Common myeloid progenitor, CD34-positive (primary cell): ENCODE results near the gene SLC41A2.
"Not testable (repeated sequence)": the region's sequence is repeated elsewhere in the genome, so short reads cannot be mapped to it uniquely, and the experiment has no call there.

ENCODE experiments used
- CTCF ChIA-PET: fragments of 350-600 bp; sonication (Branson Sonifier 250); formaldehyde crosslinking; loops from one replicate; lab custom pipeline; 2021; ENCODE audit warnings: antibody characterized with exemption; lab: Charles Lee
- POLR2A ChIA-PET: fragments of 350-600 bp; sonication (Branson Sonifier 250); formaldehyde crosslinking; loops from one replicate; lab custom pipeline; 2021; ENCODE audit warnings: antibody characterized with exemption; lab: Charles Lee
- DNase-seq, 3 donors: peaks; one replicate each; pipeline versions ENCODE4 v3.0.0 to v3.0.0-alpha.2; 2013
- H3K27ac ChIP-seq, 2 experiments: 1 replicate in 1 of 2; 2 replicates in 1 of 2; pipeline ENCODE4 v1.7.0; 2013; ENCODE audit warnings: inconsistent platforms in 2 of 2, low read length in 2 of 2, mild to moderate bottlenecking in 2 of 2, low read depth in 1 of 2, moderate library complexity in 1 of 2; ENCODE audit not compliant: severe bottlenecking in 2 of 2, insufficient read depth in 1 of 2, poor library complexity in 1 of 2
- H3K27me3 ChIP-seq, 5 experiments: replicated peaks in 2 of 5; 1 replicate in 3 of 5; 2 replicates in 2 of 5; pipeline versions ENCODE4 v1.6.1 to v1.7.0; 2013; ENCODE audit warnings: low read length in 4 of 5, mild to moderate bottlenecking in 2 of 5, moderate library complexity in 2 of 5, inconsistent platforms in 1 of 5; ENCODE audit not compliant: insufficient read depth in 5 of 5, control insufficient read depth in 4 of 5
- H3K36me3 ChIP-seq, 4 experiments: 1 replicate in 2 of 4; 2 replicates in 2 of 4; pipeline versions ENCODE4 v1.6.1 to v1.7.0; 2013; ENCODE audit warnings: low read length in 3 of 4, control low read depth in 1 of 4, mild to moderate bottlenecking in 1 of 4; ENCODE audit not compliant: control insufficient read depth in 4 of 4, insufficient read depth in 4 of 4
- H3K4me1 ChIP-seq, 4 experiments: 1 replicate in 3 of 4; 2 replicates in 1 of 4; pipeline versions ENCODE4 v1.6.1 to v1.7.1; 2013; ENCODE audit warnings: low read length in 3 of 4, mild to moderate bottlenecking in 3 of 4, control low read depth in 1 of 4, inconsistent platforms in 1 of 4, moderate library complexity in 1 of 4; ENCODE audit not compliant: control insufficient read depth in 4 of 4, insufficient read depth in 4 of 4; ENCODE audit errors: control extremely low read depth in 1 of 4
- H3K4me3 ChIP-seq, 7 experiments: 1 replicate in 4 of 7; 2 replicates in 3 of 7; pipeline versions ENCODE4 v1.5.1 to v1.7.0; 2013; ENCODE audit warnings: mild to moderate bottlenecking in 7 of 7, low read length in 6 of 7, moderate library complexity in 6 of 7, inconsistent platforms in 2 of 7, low read depth in 2 of 7, control low read depth in 1 of 7; ENCODE audit not compliant: insufficient read depth in 4 of 7, control insufficient read depth in 1 of 7; ENCODE audit errors: extremely low read depth in 1 of 7
- H3K9me3 ChIP-seq, 5 experiments: 1 replicate in 4 of 5; 2 replicates in 1 of 5; pipeline versions ENCODE4 v1.6.1 to v1.7.1; 2013; ENCODE audit warnings: low read length in 4 of 5, mild to moderate bottlenecking in 2 of 5, inconsistent platforms in 1 of 5, low read depth in 1 of 5, moderate library complexity in 1 of 5; ENCODE audit not compliant: control insufficient read depth in 4 of 5, insufficient read depth in 2 of 5; ENCODE audit errors: control extremely low read depth in 1 of 5
- WGBS: methylation state at CpG from one replicate; pipeline ENCODE4 v1.1.5; 2013; ENCODE audit not compliant: insufficient coverage; 5-methylcytosine and 5-hydroxymethylcytosine counted together

SLC41A2 gene

GRCh38 chr12:104944252-104944651, 13.8 kb downstream of the SLC41A2 start:
- Histone ChIP-seq H3K4me3 (no peak overlapping the region), H3K4me1 (no peaks in the 10 kb centered on the region), H3K9me3 (peaks cover 0 to 17% (median 1%) of the 10 kb centered on the region in 5 experiments), H3K27me3 (no peaks in the 10 kb centered on the region), H3K27ac (no peak overlapping the region), H3K36me3 (no peaks in the 10 kb centered on the region)
- CTCF ChIA-PET = interaction anchor here (1.1 kb wide), 1 partner anchor 107 kb away, joined by 3 read pairs; no protein-coding TSS in a partner anchor
- WGBS = 95% methylated on average over 3 of the region's 3 CpGs
- POLR2A ChIA-PET = no interaction called here
- DNase-seq = no peak

- H3K4me3 ChIP-seq, H3K27ac ChIP-seq, DNase-seq, H3K4me1 ChIP-seq, H3K27me3 ChIP-seq, POLR2A ChIA-PET, H3K36me3 ChIP-seq: not testable (repeated sequence)
- 98% methylated on average over 6 of the region's 8 CpGs for whole genome bisulfite sequencing
- peaks cover 0 to 17% (median 1%) of the 10 kb centered on the region in 5 experiments for H3K9me3 ChIP-seq
- CTCF ChIA-PET = interaction anchor here (1.1 kb wide), 1 partner anchor 108 kb away, joined by 3 read pairs; no protein-coding TSS in a partner anchor
These were observed 14.7 kb downstream of the SLC41A2 start for GRCh38 chr12:104943401-104943800.

- ChIA-PET POLR2A (no interaction called here), CTCF (interaction anchor here (1.0 kb wide), 1 partner anchor 17 kb away, joined by 4 read pairs; no protein-coding TSS in a partner anchor)
- no peak for DNase-seq
- no peak overlapping the region for H3K27ac ChIP-seq
- H3K4me1 ChIP-seq = no peaks in the 10 kb centered on the region
- WGBS = 89% methylated on average over 4 of the region's 4 CpGs
- H3K27me3 ChIP-seq = no peaks in the 10 kb centered on the region
- H3K9me3 ChIP-seq = peaks cover 0 to 17% (median 1%) of the 10 kb centered on the region in 5 experiments
- H3K36me3 ChIP-seq = no peaks in the 10 kb centered on the region
- H3K4me3 ChIP-seq = no peak overlapping the region
These were observed 16.0 kb downstream of the SLC41A2 start for GRCh38 chr12:104942075-104942474.

GRCh38 chr12:104941454-104941853, 16.6 kb downstream of the SLC41A2 start:
- Histone ChIP-seq H3K27ac (no peak overlapping the region), H3K9me3 (peaks cover 0 to 17% (median 1%) of the 10 kb centered on the region in 5 experiments), H3K4me3 (no peak overlapping the region), H3K27me3 (no peaks in the 10 kb centered on the region), H3K36me3 (no peaks in the 10 kb centered on the region), H3K4me1 (no peaks in the 10 kb centered on the region)
- WGBS = no CpG with 5 or more reads among the region's 3 CpGs
- ChIA-PET CTCF (no interaction called here), POLR2A (no interaction called here)
- DNase-seq = no peak

GRCh38 chr12:104939089-104939488, 19.0 kb downstream of the SLC41A2 start:
- H3K27ac ChIP-seq = no peak overlapping the region
- DNase-seq = no peak
- no peaks in the 10 kb centered on the region for H3K27me3 ChIP-seq
- ChIA-PET POLR2A (no interaction called here), CTCF (interaction anchor here (0.6 kb wide), 1 partner anchor 322 kb away, joined by 3 read pairs; no protein-coding TSS in a partner anchor)
- no peaks in the 10 kb centered on the region for H3K4me1 ChIP-seq
- peaks cover 0 to 11% (median 0%) of the 10 kb centered on the region in 5 experiments for H3K9me3 ChIP-seq
- H3K36me3 ChIP-seq = no peaks in the 10 kb centered on the region
- no peak overlapping the region for H3K4me3 ChIP-seq
- 83% methylated on average over 1 of the region's 2 CpGs for WGBS

GRCh38 chr12:104938371-104938770, 19.7 kb downstream of the SLC41A2 start:
- ChIA-PET POLR2A (no interaction called here), CTCF (no interaction called here)
- Histone ChIP-seq H3K27ac (no peak overlapping the region), H3K9me3 (peaks cover 0 to 7% (median 0%) of the 10 kb centered on the region in 5 experiments), H3K36me3 (no peaks in the 10 kb centered on the region), H3K4me1 (no peaks in the 10 kb centered on the region), H3K27me3 (no peaks in the 10 kb centered on the region), H3K4me3 (no peak overlapping the region)
- no CpG with 5 or more reads among the region's 3 CpGs for WGBS
- DNase-seq = no peak

- no peaks in the 10 kb centered on the region for H3K4me1 ChIP-seq
- CTCF ChIA-PET = no interaction called here
These were observed 22.2 kb downstream of the SLC41A2 start for GRCh38 chr12:104935886-104936285.

More at GRCh38 chr12:104935886-104936285, 22.2 kb downstream of the SLC41A2 start:
- POLR2A ChIA-PET = no interaction called here
- Histone ChIP-seq H3K9me3 (no peaks in the 10 kb centered on the region), H3K4me3 (no peak overlapping the region), H3K27me3 (no peaks in the 10 kb centered on the region), H3K27ac (no peak overlapping the region), H3K36me3 (no peaks in the 10 kb centered on the region)
- DNase-seq = no peak
- 100% methylated on average over 1 of the region's 2 CpGs for WGBS
